H1 (cell line): ENCODE data around the gene ENDOU. TPM values are rescaled to one million over a fixed set of nuclear protein-coding genes. Genes with fewer than 3 reads are reported as not detected.

ENCODE experiments used
- CTCF ChIA-PET: fragments of 300-600 bp; sonication (Branson Sonifier 250); formaldehyde crosslinking; loops from one replicate; lab custom pipeline; 2021; ENCODE audit not compliant: partially characterized antibody; lab: Charles Lee
- POLR2A ChIA-PET: fragments of 300-600 bp; sonication (Branson Sonifier 250); formaldehyde crosslinking; loops from one replicate; lab custom pipeline; 2021; ENCODE audit warnings: inconsistent platforms; ENCODE audit not compliant: partially characterized antibody; lab: Charles Lee
- DNase-seq, 2 experiments: peaks; one replicate each; pipeline versions ENCODE4 v3.0.0 to v3.0.0-alpha.2; 2010 to 2022; ENCODE audit warnings: low spot score in 2 of 2, low read depth in 1 of 2, mixed read lengths in 1 of 2
- FAIRE-seq: peaks from 2 replicates; lab custom pipeline; 2011; peaks lifted over from hg19 to GRCh38; lab: Jason Lieb, UNC
- H2AFZ ChIP-seq: 2 replicates; pipeline ENCODE4 v1.8.1; 2012; ENCODE audit warnings: low read length, inconsistent platforms
- H2AK5ac ChIP-seq: 2 replicates; pipeline ENCODE4 v1.6.1; 2013; ENCODE audit warnings: low read depth, low read length
- H2BK120ac ChIP-seq: replicated peaks from 2 replicates; pipeline ENCODE3; 2013; ENCODE audit warnings: low read depth, low read length, inconsistent platforms
- H2BK12ac ChIP-seq: 2 replicates; pipeline ENCODE4 v1.6.1; 2013; ENCODE audit warnings: low read depth, low read length
- H2BK15ac ChIP-seq: 2 replicates; pipeline ENCODE4 v1.6.1; 2013; ENCODE audit warnings: low read length
- H2BK20ac ChIP-seq: 2 replicates; pipeline ENCODE4 v1.6.1; 2013; ENCODE audit warnings: low read length
- H2BK5ac ChIP-seq: 2 replicates; pipeline ENCODE4 v1.6.1; 2013; ENCODE audit warnings: low read depth, low read length
- H3K14ac ChIP-seq: 2 replicates; pipeline ENCODE4 v1.6.1; 2013; ENCODE audit warnings: inconsistent platforms; ENCODE audit not compliant: insufficient read length
- H3K18ac ChIP-seq: 2 replicates; pipeline ENCODE4 v1.6.1; 2013; ENCODE audit warnings: low read length; ENCODE audit errors: extremely low read depth
- H3K23ac ChIP-seq: 2 replicates; pipeline ENCODE4 v1.6.1; 2013; ENCODE audit warnings: inconsistent platforms; ENCODE audit not compliant: insufficient read length
- H3K23me2 ChIP-seq: 2 replicates; pipeline ENCODE4 v1.6.1; 2013; ENCODE audit warnings: low read depth, low read length
- H3K27ac ChIP-seq: 2 replicates; pipeline ENCODE4 v1.6.1; 2011; ENCODE audit warnings: low read depth, low read length, inconsistent platforms
- H3K27me3 ChIP-seq, 4 experiments: replicated peaks in 1 of 4; 1 replicate in 1 of 4; 2 replicates in 3 of 4; pipeline versions ENCODE4 v1.6.1 to v1.8.1; 2011 to 2013; ENCODE audit warnings: low read length in 3 of 4, mild to moderate bottlenecking in 3 of 4, inconsistent platforms in 2 of 4, mixed read lengths in 2 of 4, moderate library complexity in 1 of 4; ENCODE audit not compliant: control insufficient read depth in 3 of 4, insufficient read depth in 3 of 4; ENCODE audit errors: extremely low read depth in 1 of 4
- H3K36me3 ChIP-seq, 4 experiments: 2 replicates each; pipeline versions ENCODE4 v1.6.1 to v1.8.1; 2011 to 2013; ENCODE audit warnings: mild to moderate bottlenecking in 4 of 4, low read length in 3 of 4, moderate library complexity in 2 of 4, control low read depth in 1 of 4, inconsistent platforms in 1 of 4; ENCODE audit not compliant: insufficient read depth in 4 of 4, control insufficient read depth in 2 of 4
- H3K4ac ChIP-seq: replicated peaks from 2 replicates; pipeline ENCODE3; 2013; ENCODE audit warnings: low read length, low read depth, mixed read lengths, inconsistent platforms; ENCODE audit not compliant: insufficient read length
- H3K4me1 ChIP-seq, 4 experiments: replicated peaks in 1 of 4; 1 replicate in 1 of 4; 2 replicates in 3 of 4; pipeline versions ENCODE4 v1.6.1 to v1.8.1; 2011 to 2013; ENCODE audit warnings: low read length in 3 of 4, inconsistent platforms in 2 of 4, mixed read lengths in 1 of 4; ENCODE audit not compliant: insufficient read depth in 4 of 4, control insufficient read depth in 3 of 4
- H3K4me2 ChIP-seq, 2 experiments: 2 replicates each; pipeline versions ENCODE4 v1.6.1 to v1.8.1; 2011 to 2013; ENCODE audit warnings: low read depth in 2 of 2, low read length in 2 of 2, control low read depth in 1 of 2, inconsistent platforms in 1 of 2, mild to moderate bottlenecking in 1 of 2; ENCODE audit not compliant: insufficient read depth in 1 of 2
- H3K4me3 ChIP-seq, 4 experiments: fragments of 200-600, 300-600 bp in 1 of 4; sonication (generic), shearing (Covaris generic), sonication (Bioruptor Twin) in 1 of 4; 2 replicates each; pipeline versions ENCODE4 v1.5.1 to v1.8.1; 2011 to 2016; ENCODE audit warnings: low read length in 4 of 4, low read depth in 3 of 4, control low read depth in 2 of 4, inconsistent platforms in 2 of 4, mild to moderate bottlenecking in 2 of 4, mixed read lengths in 1 of 4, moderate library complexity in 1 of 4; ENCODE audit not compliant: insufficient read depth in 2 of 4; ENCODE audit errors: extremely low read depth in 1 of 4
- H3K56ac ChIP-seq: replicated peaks from 2 replicates; pipeline ENCODE3; 2013; ENCODE audit warnings: low read depth, mild to moderate bottlenecking, mixed read lengths, low read length, inconsistent platforms; ENCODE audit not compliant: insufficient read length
- H3K79me1 ChIP-seq: 2 replicates; pipeline ENCODE4 v1.6.1; 2013; ENCODE audit warnings: low read depth, low read length, control low read depth
- H3K79me2 ChIP-seq, 2 experiments: 2 replicates each; pipeline versions ENCODE4 v1.6.1 to v1.8.1; 2012 to 2013; ENCODE audit warnings: low read length in 2 of 2, mild to moderate bottlenecking in 2 of 2, inconsistent platforms in 1 of 2; ENCODE audit not compliant: insufficient read depth in 2 of 2, control insufficient read depth in 1 of 2
- H3K9ac ChIP-seq, 4 experiments: replicated peaks in 1 of 4; 1 replicate in 1 of 4; 2 replicates in 3 of 4; pipeline versions ENCODE4 v1.6.1 to v1.8.1; 2011 to 2013; ENCODE audit warnings: low read depth in 3 of 4, low read length in 3 of 4, control low read depth in 2 of 4, mild to moderate bottlenecking in 2 of 4, moderate library complexity in 2 of 4, inconsistent platforms in 1 of 4; ENCODE audit errors: extremely low read depth in 1 of 4
- H3K9me3 ChIP-seq, 2 experiments: 2 replicates each; pipeline versions ENCODE4 v1.6.1 to v1.8.1; 2012 to 2013; ENCODE audit warnings: mild to moderate bottlenecking in 2 of 2, moderate library complexity in 2 of 2, control low read depth in 1 of 2, inconsistent platforms in 1 of 2, low read depth in 1 of 2, low read length in 1 of 2, mixed read lengths in 1 of 2; ENCODE audit not compliant: insufficient read depth in 2 of 2
- H4K20me1 ChIP-seq, 2 experiments: replicated peaks in 1 of 2; 2 replicates each; pipeline versions ENCODE3 to v1.8.1; 2011 to 2013; ENCODE audit warnings: inconsistent platforms in 2 of 2, low read length in 2 of 2, mild to moderate bottlenecking in 1 of 2; ENCODE audit not compliant: insufficient read depth in 2 of 2, control insufficient read depth in 1 of 2
- H4K5ac ChIP-seq: 2 replicates; pipeline ENCODE4 v1.6.1; 2013; ENCODE audit warnings: low read length, low read depth, mixed read lengths, inconsistent platforms; ENCODE audit not compliant: insufficient read length
- H4K8ac ChIP-seq: 2 replicates; pipeline ENCODE4 v1.8.0; 2013; ENCODE audit warnings: mild to moderate bottlenecking, moderate library complexity, low read length, inconsistent platforms; ENCODE audit not compliant: insufficient read depth; ENCODE audit errors: extremely low read depth
- H4K91ac ChIP-seq: replicated peaks from 2 replicates; pipeline ENCODE3; 2013; ENCODE audit warnings: low read length, mixed read lengths, inconsistent platforms; ENCODE audit not compliant: insufficient read length
- HDAC2 ChIP-seq, 2 experiments: fragments of 300-600 bp in 1 of 2; sonication (generic) in 1 of 2; IDR thresholded peaks; 2 replicates each; pipeline ENCODE4 v1.6.1; 2011 to 2012; ENCODE audit warnings: low read depth in 2 of 2, low read length in 2 of 2, mild to moderate bottlenecking in 2 of 2, moderate library complexity in 2 of 2, borderline replicate concordance in 1 of 2, inconsistent platforms in 1 of 2
- HDAC6 ChIP-seq: IDR thresholded peaks from one replicate; pipeline ENCODE4 v1.7.1; 2012; ENCODE audit warnings: low read depth, mild to moderate bottlenecking, inconsistent platforms, low read length, moderate library complexity
- TEAD4 ChIP-seq: IDR thresholded peaks from 2 replicates; pipeline ENCODE4 v1.6.1; 2012; ENCODE audit warnings: low read depth, low read length, inconsistent platforms, mixed read lengths
- WGBS, 2 experiments: shearing (Covaris generic) in 1 of 2; methylation state at CpG; one replicate each; pipeline versions ENCODE4 v1.1.6 to v1.1.7; 2013 to 2015; ENCODE audit warnings: low lambda C conversion rate in 2 of 2, mixed read lengths in 2 of 2, inconsistent platforms in 1 of 2, low coverage in 1 of 2, missing lambda C conversion rate in 1 of 2; ENCODE audit not compliant: insufficient replicate concordance in 2 of 2, insufficient coverage in 1 of 2, insufficient read length in 1 of 2; ENCODE audit errors: extremely low coverage in 1 of 2, missing lambda C conversion rate in 1 of 2; 5-methylcytosine and 5-hydroxymethylcytosine counted together
- polyA plus RNA-seq, 7 experiments: library from polyadenylated mRNA; depleted of rRNA in 3 of 7; stranded (reverse) in 5 of 7; unstranded in 2 of 7; fragments of >200 nt in 5 of 7; fragments of 200-250 nt in 2 of 7; gene quantifications; 1 replicate in 5 of 7; 2 replicates in 1 of 7; 4 replicates in 1 of 7; pipeline versions ENCODE4 v1.2.1 to v1.2.3, GENCODE V29; 2011 to 2013; ENCODE audit warnings: missing spikeins in 2 of 7, mixed read lengths in 2 of 7
- total RNA-seq: library from RNA; stranded (reverse); fragmentation: NEBNext Ultra II Directional; extraction: Animal tissue kit (Norgen Biotek cat#: 25700); gene quantifications from 2 replicates; pipeline ENCODE4 v1.2.1, GENCODE V29; 2021

Gene ENDOU
- total and polyA plus RNA-seq, 2 of the 8 experiments (the other 6 are each of a cell fraction or from before 2014, with no cell fraction given) = not detected

GRCh38 chr12:47763481-47764346 lies 38.4 kb upstream of the ENDOU start:
- FAIRE-seq (no peak), DNase-seq (no peak)
- Histone ChIP-seq H3K18ac (no peak overlapping the region; the same call in 1 of the 2 replicates), H2BK120ac (no peak overlapping the region), H4K20me1 (no peaks in the 10 kb centered on the region), H3K9me3 (no peaks in the 10 kb centered on the region), H4K91ac (no peak overlapping the region), H3K9ac (no peak overlapping the region), H2BK12ac (peak overlapping the region; percentile 76; the same call in 1 of the 2 replicates), H3K4ac (no peak overlapping the region), H3K27me3 (peaks cover 0 to 2% (median 0%) of the 10 kb centered on the region in 4 experiments; a peak in 2 of 7 replicates), H4K8ac (no peak overlapping the region), H3K56ac (no peak overlapping the region), H3K4me3 (no peak overlapping the region), H4K5ac (no peak overlapping the region), H3K27ac (no peak overlapping the region), H2AK5ac (no peak overlapping the region), H2BK15ac (no peak overlapping the region), H3K79me1 (no peaks in the 10 kb centered on the region), H3K79me2 (no peaks in the 10 kb centered on the region), H3K4me2 (no peak overlapping the region), H3K23ac (no peak overlapping the region), H3K14ac (no peak overlapping the region), H3K23me2 (peaks cover 5% of the 10 kb centered on the region; the same call in 1 of the 2 replicates), H2BK20ac (no peak overlapping the region), H3K4me1 (peaks cover 2 to 8% (median 5%) of the 10 kb centered on the region in 4 experiments; a peak in 5 of 7 replicates), H2AFZ (no peak overlapping the region), H3K36me3 (no peaks in the 10 kb centered on the region), H2BK5ac (peak overlapping the region; percentile 40)
- TF ChIP-seq HDAC6 (no peak), HDAC2 (IDR thresholded peaks at IDR 0.05; ENCODE audit: borderline replicate concordance in 1 of 2, low read depth in 2 of 2, low read length in 2 of 2) (no peak), TEAD4 (0 out of 2 replicates have a peak, but pooled peaks have one; percentile 27)
- POLR2A ChIA-PET = interaction anchor here (0.7 to 2.6 kb wide), 4 partner anchors 9 to 205 kb away, joined by 3 to 9 read pairs (median 5); partner anchors contain the start of gene SLC48A1
- CTCF ChIA-PET = interaction anchor here (1.3 to 64.6 kb wide), 8 partner anchors 9 to 74 kb away, joined by 3 to 2442 read pairs (median 14); partner anchors contain the start of genes ENDOU and SLC48A1
- WGBS, 2 experiments = 89% methylated on average over 8 of the region's 8 CpGs; no CpG with 5 or more reads in 1 of the 2 experiments
